Adrenal gland (tissue), 5 donors: ENCODE measurements around the gene ABHD16B.

Experiments
- CTCF ChIP-seq, 6 experiments: fragments of 450-650 bp in 4 of 6; fragments of 200-600 bp in 2 of 6; sonication (generic) in 1 of 6; IDR thresholded peaks; 1 replicate in 5 of 6; 2 replicates in 1 of 6; pipeline versions ENCODE4 v1.5.1 to v1.8.0; 2016 to 2021; ENCODE audit warnings: antibody characterized with exemption in 6 of 6, mild to moderate bottlenecking in 2 of 6, moderate library complexity in 1 of 6
- POLR2A ChIP-seq, 2 donors: fragments of 450-650 bp; IDR thresholded peaks; one replicate each; pipeline ENCODE4 v1.6.1; 2017; ENCODE audit warnings: antibody characterized with exemption in 2 of 2, mild to moderate bottlenecking in 2 of 2, moderate library complexity in 1 of 2
- donor health status: DM: no; HTN: no; CAD: no.

- no peak for TF ChIP-seq CTCF (IDR thresholded peaks at IDR 0.05)
- no peak for TF ChIP-seq POLR2A (IDR thresholded peaks at IDR 0.05)
Measured at GRCh38 chr20:63861365-63861934, at the start of gene ABHD16B.
